OCI-LY1 (cell line): ENCODE measurements around the gene RIMBP3C.
"Not testable (repeated sequence)": the region's sequence is repeated elsewhere in the genome, so short reads cannot be mapped to it uniquely, and the experiment has no call there.

Source experiments
- EZH2 ChIP-seq: fragments of 200-600 bp; sonication (generic), shearing (Covaris generic); IDR thresholded peaks from 2 replicates; pipeline ENCODE4 v1.8.0; 2017; ENCODE audit warnings: borderline replicate concordance, mixed run types, mild to moderate bottlenecking, antibody characterized with exemption, low read length, moderate library complexity, mixed read lengths
- TF ChIP-seq, protein P1 (sequence below): fragments of 200-600 bp; sonication (generic), shearing (Covaris generic); IDR thresholded peaks from 2 replicates; pipeline ENCODE4 v1.5.1; 2017; ENCODE audit warnings: mild to moderate bottlenecking, antibody characterized with exemption, low read length, moderate library complexity, mixed read lengths

- not testable (repeated sequence) for TF ChIP-seq EZH2
- TF ChIP-seq, protein P1, sequence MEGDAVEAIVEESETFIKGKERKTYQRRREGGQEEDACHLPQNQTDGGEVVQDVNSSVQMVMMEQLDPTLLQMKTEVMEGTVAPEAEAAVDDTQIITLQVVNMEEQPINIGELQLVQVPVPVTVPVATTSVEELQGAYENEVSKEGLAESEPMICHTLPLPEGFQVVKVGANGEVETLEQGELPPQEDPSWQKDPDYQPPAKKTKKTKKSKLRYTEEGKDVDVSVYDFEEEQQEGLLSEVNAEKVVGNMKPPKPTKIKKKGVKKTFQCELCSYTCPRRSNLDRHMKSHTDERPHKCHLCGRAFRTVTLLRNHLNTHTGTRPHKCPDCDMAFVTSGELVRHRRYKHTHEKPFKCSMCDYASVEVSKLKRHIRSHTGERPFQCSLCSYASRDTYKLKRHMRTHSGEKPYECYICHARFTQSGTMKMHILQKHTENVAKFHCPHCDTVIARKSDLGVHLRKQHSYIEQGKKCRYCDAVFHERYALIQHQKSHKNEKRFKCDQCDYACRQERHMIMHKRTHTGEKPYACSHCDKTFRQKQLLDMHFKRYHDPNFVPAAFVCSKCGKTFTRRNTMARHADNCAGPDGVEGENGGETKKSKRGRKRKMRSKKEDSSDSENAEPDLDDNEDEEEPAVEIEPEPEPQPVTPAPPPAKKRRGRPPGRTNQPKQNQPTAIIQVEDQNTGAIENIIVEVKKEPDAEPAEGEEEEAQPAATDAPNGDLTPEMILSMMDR: not testable (repeated sequence)
Measured at GRCh38 chr22:21581009-21581713, 29.9 kb upstream of the RIMBP3C start.
